Kidney capillary endothelial cell (primary cell): Measurements from ENCODE around the gene PCDHGC5.
A peak's percentile ranks its signal among the peaks of the same experiment; 100 is the strongest.

Experiments
- DNase-seq: peaks from one replicate; pipeline ENCODE4 v3.0.0-alpha.2; 2018; ENCODE audit warnings: low spot score

PCDHGC5 gene

DNA sequence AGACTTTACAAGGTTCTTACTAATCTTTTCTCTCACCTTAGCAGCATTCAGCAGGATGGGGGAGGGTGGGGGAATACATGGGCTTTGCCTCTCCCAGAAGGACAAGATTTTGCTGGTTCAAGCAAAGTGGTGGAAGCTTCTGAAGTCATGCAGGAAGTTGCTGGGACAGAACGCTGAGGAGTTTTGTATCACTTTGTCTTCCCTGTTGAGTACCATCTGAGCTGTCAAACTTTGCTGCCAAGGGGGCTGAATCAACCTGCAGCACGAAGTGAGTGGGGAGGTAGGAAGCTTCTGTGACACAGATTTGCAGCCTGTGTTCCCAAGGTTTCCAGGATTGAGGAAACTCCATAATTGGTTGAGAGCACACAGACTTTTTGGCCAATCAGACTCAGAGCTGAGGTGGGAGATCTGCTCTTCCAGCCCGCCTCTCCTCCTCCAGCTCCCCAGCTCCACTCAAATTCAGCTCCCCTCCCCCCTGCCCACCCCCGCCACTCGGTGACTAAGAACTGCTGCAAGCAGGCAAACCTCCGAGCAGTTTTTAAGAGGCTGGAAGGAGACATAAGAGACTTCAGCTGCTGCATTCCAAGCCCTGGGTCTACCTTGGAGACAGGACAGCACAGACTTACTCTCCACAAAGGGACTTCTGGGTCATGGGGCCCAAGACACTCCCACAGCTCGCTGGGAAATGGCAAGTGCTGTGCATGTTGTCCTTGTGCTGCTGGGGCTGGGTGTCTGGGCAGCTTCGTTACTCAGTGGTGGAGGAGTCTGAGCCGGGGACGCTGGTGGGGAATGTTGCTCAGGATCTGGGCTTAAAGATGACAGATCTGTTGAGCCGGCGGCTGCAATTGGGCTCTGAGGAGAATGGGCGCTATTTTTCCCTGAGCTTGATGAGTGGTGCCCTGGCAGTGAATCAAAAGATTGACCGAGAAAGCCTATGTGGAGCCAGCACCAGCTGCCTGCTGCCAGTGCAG is at the start of gene PCDHGC5:
Gene PCDHGC5, plus strand, starts transcription at position 491 of the 971 bp plus-strand sequence. Its CDS starts 160 bp downstream, at position 651.
- peak; percentile 34 for DNase-seq

DNA sequence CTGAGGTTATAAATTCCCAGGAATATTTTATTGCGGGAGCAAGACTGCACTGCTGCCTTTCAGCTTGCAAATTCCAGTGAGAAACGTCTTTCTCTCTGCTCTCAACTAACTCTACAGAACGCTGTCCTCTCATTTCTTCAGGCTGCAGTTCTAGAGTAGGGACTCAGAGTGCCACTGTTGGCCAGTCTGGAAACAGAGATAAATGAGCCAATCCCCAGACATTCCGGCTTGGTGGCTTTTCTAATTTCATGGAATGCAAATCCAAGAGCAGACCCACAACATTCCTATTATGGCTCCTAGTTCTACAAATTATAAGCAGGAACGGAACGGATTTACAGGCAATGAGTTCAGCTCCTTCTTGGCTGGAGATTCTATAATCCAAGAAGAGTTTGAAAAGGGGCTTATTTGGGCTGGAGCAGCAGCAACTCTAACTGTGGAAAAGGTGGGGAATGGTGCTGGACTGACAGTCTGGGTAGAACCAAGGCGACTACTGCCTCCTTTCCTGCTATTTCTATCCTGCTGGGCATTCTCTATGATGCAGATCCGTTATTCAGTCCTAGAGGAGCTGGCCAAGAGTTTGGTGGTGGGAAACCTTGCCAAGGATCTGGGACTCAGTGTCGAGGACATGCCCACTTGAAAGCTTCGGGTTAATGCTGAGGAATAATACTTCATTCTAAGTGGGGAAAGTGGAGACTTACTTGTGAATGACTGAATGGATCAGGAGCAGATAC is 49.3 kb upstream of the PCDHGC5 start:
- DNase-seq, result no peak

DNA sequence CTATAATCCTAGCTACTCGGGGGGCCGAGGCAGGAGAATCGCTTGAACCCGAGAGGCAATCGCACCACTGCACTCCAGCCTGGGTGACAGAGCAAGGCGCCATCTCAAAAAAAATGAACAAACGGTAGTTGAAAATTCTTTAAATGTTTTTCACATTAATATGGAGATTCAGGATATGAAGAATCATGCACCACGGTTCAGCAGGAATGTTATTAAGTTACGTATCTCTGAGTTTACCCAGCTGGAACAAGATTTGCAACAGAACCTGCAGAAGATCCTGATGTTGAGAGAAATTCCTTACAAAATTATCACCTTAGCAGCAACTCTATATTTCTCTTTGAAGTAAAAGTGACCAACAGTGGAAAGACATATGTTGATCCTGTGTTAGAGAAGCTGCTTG is 48.5 kb upstream of the PCDHGC5 start:
- no peak for DNase-seq

DNA sequence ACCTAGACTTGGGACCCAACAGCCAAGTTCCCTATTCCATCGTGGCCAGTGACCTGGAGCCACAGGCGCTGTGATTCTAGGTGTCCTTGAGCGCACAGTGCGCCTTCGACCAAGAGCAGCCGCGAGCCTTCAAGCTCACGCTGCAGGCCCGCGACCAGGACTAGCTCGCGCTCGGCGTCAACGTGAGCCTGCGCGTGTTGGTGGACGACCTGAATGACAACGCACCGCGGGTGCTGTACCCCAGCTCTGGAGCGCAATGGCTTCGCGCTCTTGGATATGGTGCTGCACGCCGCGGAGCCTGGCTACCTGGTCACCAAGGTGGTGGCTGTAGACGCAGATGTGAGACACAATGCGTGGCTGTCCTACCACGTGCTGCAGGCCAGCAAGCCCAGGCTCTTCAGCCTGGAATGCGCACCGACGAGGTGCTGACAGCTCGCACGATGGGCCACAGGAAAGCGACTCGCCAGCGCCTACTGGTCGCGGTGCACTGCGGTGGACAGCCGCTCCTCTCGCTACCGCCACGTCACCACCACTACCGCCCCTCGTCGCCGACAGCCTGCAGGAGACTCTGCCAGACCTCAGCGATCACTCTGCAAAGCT is 47.2 kb upstream of the PCDHGC5 start:
- no peak for DNase-seq

DNA sequence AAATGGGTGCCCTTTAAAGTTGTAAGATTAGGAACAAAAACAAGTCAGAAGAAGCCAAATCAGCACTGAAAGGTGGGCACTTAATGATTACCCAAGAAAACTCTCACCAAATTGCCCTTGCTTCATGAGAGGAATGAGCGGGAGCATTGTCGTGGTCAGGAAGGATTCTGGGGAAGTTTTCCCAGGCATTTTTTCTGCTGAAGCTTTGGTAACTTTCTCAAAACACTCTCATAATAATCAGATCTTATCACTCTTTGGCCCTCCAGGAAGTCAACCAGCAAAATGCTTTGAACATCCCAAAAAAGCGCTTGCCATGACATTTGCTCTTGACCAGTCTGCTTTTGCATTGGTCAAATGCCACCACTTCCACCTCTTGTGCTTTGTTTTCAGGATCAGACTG is 23.5 kb upstream of the PCDHGC5 start:
- no peak for DNase-seq

DNA sequence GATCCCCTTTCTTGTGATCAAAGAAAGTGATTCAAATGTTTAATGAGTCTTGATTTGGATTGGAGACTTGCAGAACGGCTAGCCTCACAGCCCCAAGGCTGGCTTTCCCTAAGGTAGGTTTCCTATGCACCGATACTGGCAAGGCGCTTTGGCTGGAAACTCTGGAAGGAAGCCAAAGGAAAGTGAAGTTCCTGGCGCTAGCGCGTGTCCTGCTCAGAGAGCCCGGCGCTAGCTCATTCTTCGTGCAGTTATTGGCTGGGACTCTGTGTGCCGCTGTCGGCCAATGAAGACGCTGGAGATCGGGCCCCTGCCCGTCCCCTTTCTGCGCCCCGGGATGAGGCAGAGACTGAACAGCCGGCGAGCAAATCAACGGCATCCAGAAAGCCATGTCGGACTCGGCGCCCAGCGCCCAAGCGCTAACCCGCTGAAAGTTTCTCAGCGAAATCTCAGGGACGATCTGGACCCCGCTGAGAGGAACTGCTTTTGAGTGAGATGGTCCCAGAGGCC is 13.2 kb upstream of the PCDHGC5 start, which contains the start of gene PCDHGC3:
Gene PCDHGC3, plus strand, starts transcription at position 342 of the 507 bp plus-strand sequence. Its CDS starts 151 bp downstream, at position 493.
- peak; percentile 90 for DNase-seq

DNA sequence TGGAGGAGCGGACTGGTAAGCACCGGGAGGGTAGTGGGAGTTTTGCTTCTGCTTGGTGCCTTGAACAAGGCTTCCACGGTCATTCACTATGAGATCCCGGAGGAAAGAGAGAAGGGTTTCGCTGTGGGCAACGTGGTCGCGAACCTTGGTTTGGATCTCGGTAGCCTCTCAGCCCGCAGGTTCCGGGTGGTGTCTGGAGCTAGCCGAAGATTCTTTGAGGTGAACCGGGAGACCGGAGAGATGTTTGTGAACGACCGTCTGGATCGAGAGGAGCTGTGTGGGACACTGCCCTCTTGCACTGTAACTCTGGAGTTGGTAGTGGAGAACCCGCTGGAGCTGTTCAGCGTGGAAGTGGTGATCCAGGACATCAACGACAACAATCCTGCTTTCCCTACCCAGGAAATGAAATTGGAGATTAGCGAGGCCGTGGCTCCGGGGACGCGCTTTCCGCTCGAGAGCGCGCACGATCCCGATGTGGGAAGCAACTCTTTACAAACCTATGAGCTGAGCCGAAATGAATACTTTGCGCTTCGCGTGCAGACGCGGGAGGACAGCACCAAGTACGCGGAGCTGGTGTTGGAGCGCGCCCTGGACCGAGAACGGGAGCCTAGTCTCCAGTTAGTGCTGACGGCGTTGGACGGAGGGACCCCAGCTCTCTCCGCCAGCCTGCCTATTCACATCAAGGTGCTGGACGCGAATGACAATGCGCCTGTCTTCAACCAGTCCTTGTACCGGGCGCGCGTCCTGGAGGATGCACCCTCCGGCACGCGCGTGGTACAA is 12.6 kb upstream of the PCDHGC5 start:
- DNase-seq, result peak; percentile 57

DNA sequence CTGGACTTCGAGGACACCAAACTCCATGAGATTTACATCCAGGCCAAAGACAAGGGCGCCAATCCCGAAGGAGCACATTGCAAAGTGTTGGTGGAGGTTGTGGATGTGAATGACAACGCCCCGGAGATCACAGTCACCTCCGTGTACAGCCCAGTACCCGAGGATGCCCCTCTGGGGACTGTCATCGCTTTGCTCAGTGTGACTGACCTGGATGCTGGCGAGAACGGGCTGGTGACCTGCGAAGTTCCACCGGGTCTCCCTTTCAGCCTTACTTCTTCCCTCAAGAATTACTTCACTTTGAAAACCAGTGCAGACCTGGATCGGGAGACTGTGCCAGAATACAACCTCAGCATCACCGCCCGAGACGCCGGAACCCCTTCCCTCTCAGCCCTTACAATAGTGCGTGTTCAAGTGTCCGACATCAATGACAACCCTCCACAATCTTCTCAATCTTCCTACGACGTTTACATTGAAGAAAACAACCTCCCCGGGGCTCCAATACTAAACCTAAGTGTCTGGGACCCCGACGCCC is 11.8 kb upstream of the PCDHGC5 start:
- no peak for DNase-seq

DNA sequence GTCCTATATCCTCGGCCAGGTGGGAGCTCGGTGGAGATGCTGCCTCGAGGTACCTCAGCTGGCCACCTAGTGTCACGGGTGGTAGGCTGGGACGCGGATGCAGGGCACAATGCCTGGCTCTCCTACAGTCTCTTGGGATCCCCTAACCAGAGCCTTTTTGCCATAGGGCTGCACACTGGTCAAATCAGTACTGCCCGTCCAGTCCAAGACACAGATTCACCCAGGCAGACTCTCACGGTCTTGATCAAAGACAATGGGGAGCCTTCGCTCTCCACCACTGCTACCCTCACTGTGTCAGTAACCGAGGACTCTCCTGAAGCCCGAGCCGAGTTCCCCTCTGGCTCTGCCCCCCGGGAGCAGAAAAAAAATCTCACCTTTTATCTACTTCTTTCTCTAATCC is 11.1 kb upstream of the PCDHGC5 start:
- DNase-seq, result no peak

DNA sequence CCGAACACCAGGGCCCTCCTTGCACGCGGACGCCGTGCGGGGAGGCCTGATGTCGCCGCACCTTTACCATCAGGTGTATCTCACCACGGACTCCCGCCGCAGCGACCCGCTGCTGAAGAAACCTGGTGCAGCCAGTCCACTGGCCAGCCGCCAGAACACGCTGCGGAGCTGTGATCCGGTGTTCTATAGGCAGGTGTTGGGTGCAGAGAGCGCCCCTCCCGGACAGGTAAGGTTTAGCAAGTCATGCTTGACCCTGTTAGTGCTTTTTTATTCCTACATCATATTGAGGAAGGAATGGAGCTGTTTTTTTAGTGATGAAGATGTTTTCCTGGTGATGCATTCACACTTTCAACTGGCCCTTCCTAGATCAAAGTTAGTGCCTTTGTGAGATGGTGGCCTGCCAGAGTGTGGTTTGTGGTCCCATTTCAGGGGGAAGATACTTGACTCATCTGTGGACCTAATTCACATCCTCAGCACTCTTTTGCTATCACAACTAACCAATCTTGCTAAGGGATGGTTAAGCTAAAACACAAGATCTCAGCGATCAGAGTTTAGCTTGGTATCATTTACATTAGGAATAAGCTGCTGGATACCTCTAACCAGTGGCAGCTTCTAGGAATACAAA is 10.4 kb upstream of the PCDHGC5 start:
- no peak for DNase-seq

DNA sequence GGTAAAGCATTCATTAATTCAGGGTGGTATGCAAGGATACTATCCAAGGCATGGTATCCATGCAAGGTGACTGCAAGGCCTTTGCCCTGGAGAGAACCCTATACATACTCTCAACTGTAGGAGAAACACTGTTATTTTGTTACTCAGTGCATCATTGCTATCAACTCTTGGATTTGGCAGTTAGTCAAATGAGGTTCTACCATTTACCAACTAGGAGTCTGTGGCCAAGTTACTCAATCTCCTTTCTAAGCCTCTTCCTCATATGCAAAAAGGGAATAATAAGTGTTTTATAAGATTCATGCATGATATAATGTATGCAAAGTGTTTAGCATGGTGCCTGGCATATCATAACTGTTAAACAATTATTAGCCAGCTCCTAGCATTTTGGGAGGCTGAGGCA is 9.1 kb upstream of the PCDHGC5 start:
- DNase-seq, result no peak

DNA sequence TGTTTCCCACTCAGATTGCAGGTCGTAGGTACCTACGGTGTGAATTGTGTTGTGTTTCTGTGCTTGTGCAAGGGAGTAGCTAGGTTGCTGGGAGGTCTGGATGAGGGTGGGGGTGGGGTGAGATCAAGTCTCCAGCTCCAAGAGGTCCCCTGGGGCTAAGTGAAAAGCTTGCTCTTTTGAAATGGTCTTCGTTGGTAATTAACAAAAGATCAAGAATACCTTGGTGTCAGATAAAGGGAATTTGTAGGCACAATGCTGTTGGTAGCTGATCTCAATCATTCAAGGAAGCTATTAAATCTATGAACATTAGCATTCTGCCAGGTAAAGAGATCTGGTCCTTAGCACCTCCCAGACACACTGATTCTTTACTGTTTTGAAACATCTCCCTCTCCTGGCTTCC is 5.0 kb upstream of the PCDHGC5 start:
- no peak for DNase-seq

DNA sequence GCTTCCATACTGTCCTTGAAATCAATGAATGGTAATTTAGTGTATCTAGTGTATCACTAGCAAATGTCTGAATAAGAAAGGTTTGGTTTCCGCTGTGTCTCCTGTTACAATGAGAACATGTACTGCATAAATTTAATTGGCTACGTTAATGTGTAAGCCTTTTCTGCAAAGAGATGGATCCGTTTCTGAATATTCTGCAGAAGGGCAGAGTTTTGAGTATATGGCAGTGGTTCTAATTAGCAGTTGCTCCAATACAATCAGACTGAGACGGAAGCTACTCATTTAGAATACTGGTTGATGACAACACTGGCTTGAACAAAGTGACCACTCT is 4.6 kb upstream of the PCDHGC5 start:
- DNase-seq, result no peak

DNA sequence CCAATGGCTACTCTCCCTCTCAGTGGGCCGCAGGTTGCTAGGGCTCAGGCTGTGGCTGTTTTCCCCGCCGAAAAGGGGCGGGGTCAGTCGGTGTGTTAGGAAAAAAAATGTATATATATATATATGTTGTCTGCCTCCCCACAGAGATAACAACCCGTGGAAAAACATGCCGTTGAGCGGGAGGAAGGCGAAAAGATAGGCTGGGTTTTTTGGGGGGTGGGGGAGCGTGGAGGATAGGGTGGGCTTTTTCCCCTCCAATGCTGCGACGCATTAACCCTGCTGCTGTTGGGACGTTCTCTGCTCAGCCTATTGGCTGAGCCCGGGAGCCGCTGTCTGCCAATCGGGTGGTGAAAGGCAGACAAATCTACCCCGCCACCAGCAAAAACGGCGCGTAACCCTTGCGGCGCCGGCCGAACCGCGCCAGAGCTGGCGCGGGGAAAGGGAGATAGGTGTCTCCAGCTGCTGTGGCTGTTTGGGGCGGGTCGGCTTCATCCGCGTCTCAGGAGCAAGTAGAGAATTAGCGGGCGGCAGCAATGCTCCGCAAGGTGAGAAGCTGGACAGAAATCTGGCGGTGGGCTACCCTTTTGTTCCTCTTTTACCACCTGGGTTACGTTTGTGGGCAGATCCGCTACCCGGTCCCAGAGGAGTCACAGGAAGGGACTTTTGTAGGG is 4.1 kb upstream of the PCDHGC5 start, which contains the start of gene PCDHGC4:
Gene PCDHGC4, plus strand, starts transcription at position 390 of the 671 bp plus-strand sequence. Its CDS starts 144 bp downstream, at position 534.
- no peak for DNase-seq

DNA sequence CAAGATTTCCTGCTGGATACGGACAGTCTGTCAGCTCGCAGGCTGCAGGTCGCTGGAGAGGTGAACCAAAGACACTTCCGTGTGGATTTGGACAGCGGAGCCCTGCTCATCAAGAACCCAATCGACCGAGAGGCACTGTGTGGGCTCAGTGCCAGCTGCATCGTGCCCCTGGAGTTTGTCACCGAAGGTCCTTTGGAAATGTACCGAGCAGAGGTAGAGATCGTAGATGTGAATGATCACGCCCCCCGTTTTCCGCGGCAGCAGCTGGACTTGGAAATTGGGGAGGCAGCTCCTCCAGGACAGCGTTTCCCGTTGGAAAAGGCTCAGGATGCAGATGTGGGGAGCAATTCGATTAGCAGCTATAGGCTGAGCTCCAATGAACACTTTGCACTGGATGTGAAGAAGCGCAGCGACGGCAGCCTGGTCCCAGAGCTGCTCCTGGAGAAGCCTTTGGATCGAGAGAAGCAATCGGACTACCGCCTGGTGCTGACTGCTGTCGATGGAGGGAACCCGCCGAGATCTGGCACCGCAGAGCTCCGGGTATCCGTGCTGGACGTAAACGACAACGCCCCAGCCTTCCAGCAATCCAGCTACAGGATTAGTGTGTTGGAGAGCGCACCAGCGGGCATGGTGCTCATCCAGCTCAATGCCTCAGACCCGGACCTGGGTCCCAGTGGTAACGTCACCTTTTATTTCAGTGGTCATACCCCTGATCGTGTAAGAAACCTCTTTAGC is 3.4 kb upstream of the PCDHGC5 start:
- no peak for DNase-seq

DNA sequence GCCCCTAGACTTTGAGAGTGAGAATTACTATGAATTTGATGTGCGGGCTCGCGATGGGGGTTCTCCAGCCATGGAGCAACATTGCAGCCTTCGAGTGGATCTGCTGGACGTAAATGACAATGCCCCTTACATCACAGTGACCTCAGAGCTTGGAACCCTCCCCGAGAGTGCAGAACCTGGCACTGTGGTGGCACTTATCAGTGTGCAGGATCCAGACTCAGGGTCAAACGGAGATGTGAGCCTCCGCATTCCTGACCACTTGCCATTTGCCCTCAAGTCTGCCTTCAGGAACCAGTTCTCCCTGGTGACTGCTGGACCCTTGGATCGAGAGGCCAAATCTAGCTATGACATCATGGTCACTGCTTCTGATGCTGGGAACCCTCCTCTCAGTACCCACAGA is 2.8 kb upstream of the PCDHGC5 start:
- no peak for DNase-seq

DNA sequence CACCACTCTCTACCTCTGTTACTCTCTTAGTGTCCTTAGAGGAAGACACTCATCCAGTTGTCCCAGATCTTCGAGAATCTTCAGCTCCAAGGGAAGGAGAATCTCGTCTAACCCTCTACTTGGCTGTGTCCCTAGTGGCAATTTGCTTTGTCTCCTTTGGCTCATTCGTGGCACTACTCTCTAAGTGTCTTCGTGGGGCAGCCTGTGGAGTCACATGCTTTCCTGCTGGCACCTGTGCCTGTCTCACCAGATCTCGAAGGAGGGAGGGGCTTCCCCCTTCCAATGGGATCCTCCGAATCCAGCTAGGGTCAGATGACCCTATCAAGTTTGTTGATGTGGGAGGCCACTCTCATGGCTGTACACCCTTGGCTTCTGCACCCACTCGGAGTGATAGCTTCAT is 1.8 kb upstream of the PCDHGC5 start:
- no peak for DNase-seq

DNA sequence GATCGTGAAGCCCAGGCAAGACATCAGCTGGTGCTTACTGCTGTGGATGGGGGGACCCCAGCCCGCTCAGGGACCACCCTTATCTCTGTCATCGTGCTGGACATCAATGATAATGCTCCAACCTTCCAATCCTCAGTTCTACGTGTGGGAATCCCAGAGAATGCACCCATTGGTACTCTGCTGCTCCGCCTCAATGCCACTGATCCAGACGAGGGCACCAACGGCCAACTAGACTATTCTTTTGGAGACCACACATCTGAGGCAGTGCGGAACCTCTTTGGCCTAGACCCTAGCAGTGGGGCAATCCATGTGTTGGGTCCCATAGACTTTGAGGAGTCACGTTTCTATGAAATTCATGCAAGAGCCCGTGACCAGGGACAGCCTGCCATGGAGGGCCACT is 960 bp downstream of the PCDHGC5 start:
- DNase-seq, result no peak

DNA sequence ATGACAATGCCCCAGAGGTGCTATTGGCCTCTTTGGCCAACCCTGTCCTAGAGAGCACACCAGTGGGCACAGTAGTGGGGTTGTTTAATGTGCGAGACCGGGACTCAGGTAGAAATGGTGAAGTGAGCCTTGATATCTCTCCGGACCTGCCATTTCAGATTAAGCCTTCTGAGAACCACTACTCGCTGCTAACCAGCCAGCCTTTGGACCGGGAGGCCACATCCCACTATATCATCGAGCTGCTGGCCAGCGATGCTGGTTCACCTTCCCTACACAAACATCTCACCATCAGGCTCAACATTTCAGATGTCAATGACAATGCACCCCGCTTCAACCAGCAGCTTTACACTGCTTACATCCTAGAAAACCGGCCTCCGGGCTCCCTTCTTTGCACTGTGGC is 1.4 kb downstream of the PCDHGC5 start:
- no peak for DNase-seq

DNA sequence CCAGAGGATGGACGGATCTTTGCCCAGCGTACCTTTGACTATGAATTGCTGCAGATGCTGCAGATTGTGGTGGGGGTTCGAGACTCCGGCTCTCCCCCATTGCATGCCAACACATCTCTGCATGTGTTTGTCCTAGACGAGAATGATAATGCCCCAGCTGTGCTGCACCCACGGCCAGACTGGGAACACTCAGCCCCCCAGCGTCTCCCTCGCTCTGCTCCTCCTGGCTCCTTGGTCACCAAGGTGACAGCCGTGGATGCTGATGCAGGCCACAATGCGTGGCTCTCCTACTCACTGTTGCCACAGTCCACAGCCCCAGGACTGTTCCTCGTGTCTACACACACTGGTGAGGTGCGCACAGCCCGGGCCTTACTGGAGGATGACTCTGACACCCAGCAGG is 1.9 kb downstream of the PCDHGC5 start:
- no peak for DNase-seq
